OCI-LY7 (cell line): ENCODE data around the gene PHGDH.

ENCODE experiments used
- EZH2phosphoT487 ChIP-seq: fragments of 200-600 bp; sonication (generic); IDR thresholded peaks from 2 replicates; pipeline ENCODE4 v1.6.1; 2018; ENCODE audit warnings: low read depth, borderline replicate concordance, mild to moderate bottlenecking, mixed run types, antibody characterized with exemption, low read length, moderate library complexity, mixed read lengths
- TF ChIP-seq, protein P1 (sequence below): fragments of 200-600 bp; sonication (generic); conservative IDR thresholded peaks from 2 replicates; pipeline ENCODE4 v1.5.1; 2014; ENCODE audit warnings: mild to moderate bottlenecking, antibody characterized with exemption, low read length, moderate library complexity, mixed read lengths

DNA sequence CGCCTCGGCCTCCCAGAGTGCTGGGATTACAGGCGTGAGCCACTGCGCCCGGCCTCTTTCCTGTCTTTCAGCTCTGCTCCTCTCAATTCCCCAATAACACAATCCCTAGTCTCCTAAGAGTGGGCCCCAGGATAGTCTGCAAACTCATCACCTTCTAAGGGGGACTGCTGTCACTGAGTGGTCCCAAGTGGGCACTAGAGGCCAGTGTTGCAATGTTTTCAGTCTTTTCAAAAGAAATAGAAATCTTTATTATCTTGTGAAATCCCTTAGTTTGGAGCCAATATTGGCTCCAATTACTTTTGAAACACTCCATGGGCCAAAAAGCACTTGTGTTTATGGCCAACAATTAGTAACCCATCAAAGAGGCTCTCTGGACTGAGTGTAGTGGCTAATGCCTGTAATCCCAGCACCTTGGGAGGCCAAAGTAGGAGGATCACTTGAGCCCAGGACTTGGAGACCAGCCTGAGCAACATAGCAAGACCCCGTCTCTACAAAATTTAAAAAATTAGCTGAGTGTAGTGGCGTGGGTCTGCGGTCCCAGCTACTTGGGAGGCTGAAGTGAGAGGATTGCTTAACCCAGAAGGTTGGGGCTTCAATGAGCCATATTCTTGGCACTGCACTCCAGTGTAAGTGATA is 35.0 kb upstream of the PHGDH start:
- TF ChIP-seq, protein P1, sequence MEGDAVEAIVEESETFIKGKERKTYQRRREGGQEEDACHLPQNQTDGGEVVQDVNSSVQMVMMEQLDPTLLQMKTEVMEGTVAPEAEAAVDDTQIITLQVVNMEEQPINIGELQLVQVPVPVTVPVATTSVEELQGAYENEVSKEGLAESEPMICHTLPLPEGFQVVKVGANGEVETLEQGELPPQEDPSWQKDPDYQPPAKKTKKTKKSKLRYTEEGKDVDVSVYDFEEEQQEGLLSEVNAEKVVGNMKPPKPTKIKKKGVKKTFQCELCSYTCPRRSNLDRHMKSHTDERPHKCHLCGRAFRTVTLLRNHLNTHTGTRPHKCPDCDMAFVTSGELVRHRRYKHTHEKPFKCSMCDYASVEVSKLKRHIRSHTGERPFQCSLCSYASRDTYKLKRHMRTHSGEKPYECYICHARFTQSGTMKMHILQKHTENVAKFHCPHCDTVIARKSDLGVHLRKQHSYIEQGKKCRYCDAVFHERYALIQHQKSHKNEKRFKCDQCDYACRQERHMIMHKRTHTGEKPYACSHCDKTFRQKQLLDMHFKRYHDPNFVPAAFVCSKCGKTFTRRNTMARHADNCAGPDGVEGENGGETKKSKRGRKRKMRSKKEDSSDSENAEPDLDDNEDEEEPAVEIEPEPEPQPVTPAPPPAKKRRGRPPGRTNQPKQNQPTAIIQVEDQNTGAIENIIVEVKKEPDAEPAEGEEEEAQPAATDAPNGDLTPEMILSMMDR = peak; percentile 29; the same call in 1 of the 2 replicates
- TF ChIP-seq EZH2phosphoT487 = no peak
